DMS153 treated with DMSO at 0.1 percent for 48 hours (cell line): ENCODE data around the gene TOGARAM1.
"Not testable (repeated sequence)": the region's sequence is repeated elsewhere in the genome, so short reads cannot be mapped to it uniquely, and the experiment has no call there.

ENCODE experiments used
- DNase-seq: peaks from one replicate; lab custom pipeline; 2025; ENCODE audit not compliant: unreplicated experiment; lab: John Stamatoyannopoulos, UW

TOGARAM1 gene

DNA sequence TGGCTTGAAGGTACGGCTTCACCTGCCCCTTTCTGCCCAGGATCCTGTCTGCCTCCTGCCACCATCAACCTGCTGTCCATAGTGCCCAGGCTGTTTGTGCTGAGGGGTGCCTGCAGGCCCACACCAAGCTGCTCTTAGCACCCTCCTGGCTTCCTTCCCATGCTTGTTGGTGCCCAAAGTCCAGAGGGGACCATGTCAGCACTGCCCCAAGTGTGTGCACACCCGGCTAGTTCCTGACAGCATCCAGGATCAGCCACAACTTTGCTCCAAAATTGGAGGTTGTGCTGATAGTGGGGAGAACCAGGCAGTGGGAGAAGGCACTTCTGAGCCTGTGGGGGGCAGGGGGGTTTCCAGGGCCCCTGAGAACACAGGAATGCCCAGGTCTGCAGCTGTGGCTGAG is 77.4 kb downstream of the TOGARAM1 start:
- no peak for DNase-seq

DNA sequence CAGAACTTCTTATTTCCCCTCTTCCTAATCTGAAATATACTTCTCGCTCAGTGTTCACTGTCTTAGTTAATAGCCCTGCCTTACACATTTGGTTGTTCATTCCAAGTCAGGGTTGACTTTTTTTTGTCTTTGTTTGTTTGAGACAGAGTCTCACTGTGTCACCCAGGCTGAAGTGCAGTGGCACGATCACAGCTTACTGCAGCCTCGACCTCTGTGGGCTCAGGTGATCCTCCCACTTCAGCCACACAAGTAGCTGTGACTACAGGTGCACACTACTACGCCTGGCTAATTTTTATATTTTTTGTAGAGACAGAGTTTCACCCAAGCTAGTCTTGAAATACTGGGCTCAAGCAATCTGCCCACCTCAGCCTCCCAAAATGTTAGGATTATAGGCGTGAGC is 79.7 kb downstream of the TOGARAM1 start:
- DNase-seq: no peak

DNA sequence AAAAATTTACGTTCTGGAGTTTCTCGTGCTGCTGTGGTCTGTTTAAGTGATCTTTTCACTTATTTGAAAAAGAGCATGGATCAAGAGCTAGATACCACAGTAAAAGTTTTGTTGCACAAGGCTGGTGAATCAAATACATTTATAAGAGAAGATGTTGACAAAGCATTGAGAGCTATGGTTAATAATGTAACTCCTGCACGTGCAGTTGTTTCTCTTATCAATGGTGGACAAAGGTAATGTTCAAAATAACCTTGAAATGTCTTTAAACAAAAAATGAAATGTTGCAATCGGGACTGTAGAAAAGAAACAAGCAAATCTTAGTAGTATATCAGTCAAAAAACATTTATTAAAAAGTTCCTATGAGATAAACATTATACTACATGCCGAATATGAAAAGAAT is 82.6 kb downstream of the TOGARAM1 start:
- no peak for DNase-seq

DNA sequence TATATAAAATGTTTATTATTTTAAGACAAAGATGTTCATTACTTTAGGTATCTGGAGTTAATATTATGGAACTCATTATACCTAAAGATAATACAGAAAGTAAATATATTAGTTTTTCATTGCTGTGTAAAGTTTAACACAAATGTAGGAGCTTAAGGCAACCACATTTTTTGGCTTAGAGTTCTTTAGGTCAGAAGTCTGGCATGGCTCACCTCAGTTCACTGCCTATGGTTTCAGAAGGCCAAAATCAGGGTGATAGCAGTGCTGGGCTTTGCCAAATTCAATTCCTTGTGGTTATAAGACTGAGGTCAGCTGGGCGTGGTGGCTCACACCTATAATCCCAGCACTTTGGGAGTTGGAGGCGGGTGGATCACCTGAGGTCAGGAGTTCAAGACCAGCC is 86.4 kb downstream of the TOGARAM1 start:
- DNase-seq: no peak

DNA sequence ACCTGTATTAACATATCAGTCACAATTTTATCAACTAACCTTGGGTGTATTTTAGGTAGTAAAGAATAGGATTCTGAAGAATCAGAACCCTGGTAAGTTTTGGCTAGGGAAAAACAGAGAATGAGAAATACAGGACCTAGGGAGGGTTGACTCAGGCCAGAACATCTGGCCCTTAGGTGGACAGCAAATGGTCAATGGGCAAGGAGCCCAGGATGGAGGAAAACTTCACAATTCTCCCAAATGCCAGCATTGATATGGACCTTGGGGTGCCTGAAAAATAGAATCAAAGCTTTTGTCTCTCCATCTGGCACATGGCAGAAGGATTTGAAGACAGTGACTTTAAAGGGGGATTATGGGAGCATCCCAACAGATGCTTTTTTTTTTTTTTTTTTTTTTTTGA is 89.2 kb downstream of the TOGARAM1 start:
- DNase-seq: no peak

DNA sequence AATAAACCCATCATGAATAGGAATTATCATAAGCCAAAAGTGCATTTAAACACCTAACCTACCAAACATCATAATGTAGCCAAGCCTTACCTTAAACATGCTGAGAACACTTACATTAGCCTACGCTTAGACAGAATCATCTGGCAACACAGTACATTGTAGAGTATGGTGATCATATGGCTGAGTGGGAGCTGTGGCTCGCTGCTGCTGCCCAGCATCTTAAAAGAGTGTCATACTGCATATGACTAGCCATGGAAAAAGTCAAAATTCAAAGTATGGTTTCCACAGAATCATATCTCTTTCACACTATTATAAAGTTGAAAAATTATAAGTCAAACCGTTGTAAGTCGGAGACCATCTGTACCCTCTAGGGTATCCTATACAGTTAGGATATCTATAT is 89.9 kb downstream of the TOGARAM1 start:
- no peak for DNase-seq

DNA sequence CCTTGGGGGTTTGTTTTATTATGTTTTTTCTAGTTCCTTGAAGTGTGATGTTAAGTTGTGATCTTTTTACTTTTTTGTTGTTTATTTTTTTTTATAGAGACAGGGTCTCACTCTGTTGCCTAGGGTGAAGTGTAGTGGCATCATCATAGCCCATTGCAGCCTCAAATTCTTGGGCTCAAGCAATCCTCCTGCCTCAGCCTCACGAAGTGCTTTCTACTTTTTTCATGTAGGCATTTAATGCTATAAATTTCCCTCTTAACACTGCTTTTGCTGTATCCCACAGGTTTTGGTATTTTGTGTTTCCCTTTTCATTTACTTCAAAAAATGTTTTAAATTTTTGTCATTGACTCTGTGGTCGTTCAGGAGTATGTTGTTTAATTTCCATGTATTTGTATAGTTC is 95.4 kb downstream of the TOGARAM1 start:
- no peak for DNase-seq

DNA sequence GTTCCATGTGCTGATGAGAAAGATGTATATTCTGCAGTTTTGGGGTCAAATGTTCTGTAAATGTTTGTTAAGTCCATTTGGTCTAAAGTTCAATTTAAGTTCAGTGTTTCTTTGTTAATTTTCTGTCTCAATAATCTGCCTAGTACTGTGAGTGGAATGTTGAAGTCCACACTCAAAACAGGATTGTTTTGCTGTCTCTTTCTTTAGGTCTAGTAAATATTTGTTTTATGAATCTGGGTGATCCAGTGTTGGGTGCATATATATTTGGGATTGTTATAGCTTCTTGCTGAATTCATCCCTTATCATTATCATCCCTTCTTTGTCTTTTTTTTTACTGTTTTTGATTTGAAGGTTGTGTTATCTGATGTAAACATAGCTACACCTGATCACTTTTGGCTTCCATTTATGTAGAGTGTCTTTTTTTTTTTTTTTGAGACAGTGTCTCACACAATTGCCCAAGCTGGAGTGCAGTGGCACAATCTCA is 95.9 kb downstream of the TOGARAM1 start:
- no peak for DNase-seq

DNA sequence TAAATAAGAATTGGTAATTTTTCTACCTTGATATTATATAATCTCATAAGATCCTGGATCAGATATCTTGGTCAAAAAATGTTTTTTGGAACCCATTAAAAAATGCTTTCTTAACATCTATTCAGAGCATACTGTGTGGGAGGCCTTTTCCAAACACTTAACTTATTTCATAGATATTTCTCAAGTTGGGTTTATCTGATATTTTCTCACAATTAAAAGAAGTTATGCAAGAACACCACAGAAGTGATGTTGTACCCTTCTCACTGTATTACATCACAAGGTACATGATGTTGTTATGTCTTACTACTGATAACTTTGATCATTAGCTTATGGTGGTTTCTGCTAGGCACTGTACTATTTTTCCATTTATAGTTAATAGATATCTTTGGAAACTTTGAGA is 98.6 kb downstream of the TOGARAM1 start:
- no peak for DNase-seq

DNA sequence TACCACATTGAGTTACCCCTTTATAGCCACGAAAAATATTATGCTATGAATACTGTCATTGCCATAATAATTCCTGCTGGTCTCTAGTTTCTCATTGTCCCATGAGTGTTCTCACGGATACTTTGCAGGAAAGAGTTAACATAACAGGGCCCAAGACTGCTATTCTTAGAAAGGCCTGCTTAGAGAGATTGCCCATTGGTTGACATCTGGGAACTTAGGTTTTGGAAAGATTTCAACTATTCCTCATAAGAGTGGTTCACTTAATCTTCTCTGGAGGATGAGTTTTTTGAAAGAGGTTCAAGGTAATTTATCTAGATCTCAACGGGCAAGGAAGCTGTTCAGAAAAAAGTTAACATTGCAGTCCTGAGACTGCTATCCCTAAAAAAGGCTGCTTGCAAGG is 103.5 kb downstream of the TOGARAM1 start:
- DNase-seq: no peak

DNA sequence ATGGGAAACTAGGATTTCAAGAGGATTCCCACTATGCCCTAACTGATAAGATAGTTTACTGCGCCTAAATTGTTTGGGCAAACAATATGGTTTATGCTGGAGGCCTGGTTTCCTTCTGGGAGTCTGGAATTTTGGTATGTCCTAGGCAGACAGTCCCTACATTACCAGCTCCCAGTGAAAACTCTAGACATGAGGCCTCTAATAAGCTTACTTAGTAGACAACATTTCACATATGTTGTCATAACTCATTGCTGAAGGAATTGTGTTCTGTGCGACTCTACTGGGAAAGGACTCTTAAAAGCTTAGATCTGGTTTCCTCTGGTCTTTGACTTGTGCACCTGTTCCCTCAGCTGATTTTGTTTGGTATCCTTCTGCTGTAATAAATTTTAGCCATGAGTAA is 104.0 kb downstream of the TOGARAM1 start:
- DNase-seq: no peak

DNA sequence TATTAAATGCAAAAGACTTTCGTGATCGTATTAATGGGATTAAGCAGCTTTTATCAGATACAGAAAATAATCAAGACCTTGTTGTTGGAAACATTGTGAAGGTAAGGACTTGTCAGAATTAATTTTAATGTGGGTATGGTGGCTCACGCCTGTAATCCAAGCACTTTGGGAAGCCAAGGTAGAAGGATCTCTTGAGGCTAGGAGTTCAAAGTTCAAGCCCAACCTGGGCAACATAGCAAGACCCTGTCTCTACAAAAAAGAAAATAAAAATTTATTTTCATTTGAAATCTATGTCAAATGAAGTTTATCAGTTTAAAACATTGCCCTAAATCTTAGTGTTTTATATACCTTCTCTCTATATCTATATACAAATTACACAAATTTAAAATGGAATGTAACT is 104.7 kb downstream of the TOGARAM1 start:
- DNase-seq: no peak

DNA sequence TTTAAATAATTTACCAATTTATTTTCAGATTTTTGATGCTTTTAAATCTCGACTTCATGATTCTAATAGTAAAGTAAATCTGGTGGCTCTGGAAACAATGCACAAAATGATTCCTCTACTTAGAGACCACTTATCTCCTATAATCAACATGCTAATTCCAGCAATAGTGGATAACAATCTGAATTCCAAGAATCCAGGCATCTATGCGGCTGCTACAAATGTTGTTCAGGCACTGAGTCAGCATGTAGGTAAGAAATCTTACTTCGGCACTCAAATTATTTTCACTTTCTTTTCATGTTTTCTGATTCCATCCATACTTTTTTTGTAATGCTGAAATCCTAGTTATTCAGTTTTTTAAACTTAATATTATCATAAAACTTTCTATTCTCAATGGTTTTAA is 106.4 kb downstream of the TOGARAM1 start:
- no peak for DNase-seq

DNA sequence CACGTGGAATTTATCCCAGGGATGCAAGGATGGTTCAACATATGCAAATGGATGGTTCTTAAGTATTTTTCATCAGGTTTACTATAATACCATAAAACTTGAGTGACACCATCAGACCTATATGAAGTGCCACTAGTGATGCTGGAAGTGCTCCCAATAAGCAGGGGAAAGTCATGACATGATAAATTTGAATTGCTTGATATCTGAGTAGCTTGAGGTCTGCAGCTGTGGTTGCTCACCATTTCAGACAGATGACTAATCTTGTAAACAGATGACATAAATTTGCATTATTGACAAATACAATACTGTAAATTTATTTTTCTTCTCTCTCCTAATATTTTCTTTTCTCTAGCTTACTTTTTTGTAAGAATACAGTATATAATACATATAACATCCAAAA is 108.2 kb downstream of the TOGARAM1 start:
- DNase-seq: no peak

DNA sequence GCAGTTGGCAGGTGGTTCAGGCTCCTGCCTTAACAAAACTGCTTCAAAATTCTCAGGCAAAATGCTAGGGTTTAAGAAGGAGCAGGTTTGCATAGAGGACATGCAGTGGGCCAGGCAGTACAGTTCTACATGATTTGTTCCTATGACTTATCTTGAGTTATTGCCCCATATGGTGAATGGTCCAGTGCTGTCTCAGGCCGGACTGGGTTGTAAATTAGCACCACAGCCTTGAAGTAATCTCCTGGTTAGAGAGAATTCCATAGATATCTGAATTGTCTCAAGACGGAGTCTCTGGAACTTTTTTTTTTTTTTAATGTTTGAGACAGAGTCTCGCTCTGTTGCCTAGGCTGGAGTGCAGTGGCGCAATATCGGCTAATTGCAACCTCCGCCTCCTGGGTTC is 110.1 kb downstream of the TOGARAM1 start:
- no peak for DNase-seq

DNA sequence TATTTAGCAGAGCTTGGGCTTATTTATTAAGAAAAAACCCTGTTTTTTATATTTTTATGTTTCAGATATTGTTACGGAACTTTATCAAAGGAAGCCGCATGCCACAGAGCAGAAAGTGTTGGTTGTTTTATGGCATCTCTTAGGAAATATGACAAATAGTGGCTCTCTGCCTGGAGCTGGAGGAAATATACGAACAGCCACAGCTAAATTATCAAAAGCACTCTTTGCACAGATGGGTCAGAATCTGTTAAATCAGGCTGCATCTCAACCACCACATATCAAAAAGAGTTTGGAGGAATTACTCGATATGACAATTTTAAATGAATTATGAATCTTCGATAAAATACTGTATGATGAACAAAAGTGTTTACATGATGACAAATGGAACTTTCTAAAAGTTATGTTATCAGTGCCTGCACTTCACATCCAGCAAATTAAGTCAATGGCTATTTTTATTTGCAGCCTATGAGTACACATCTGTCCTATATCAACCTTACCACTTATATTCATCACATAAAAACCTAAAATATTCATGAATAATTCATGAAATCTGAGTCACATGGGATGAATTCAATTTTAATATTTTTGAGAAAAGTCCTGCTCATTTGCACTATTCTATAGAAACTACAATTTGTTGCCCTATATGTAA is 111.4 kb downstream of the TOGARAM1 start:
- DNase-seq: no peak

DNA sequence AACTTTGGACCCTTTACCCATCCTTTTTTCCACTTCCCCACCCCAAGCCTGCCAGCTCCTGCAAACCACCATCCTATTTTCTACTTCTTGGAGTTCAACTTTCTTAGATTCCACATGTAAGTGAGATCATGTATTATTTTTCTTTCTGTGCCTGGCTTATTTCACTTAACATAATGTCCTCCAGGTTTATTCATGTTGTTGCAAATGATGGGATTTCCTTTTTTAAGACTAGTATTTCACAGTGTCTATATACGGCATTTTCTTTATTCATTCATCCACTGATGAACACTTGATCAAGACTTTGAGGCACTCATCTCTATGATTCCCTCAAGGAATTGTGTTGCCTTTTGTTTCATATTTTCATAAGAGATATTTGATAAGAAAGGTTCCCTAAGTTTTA is 116.3 kb downstream of the TOGARAM1 start:
- DNase-seq: no peak

DNA sequence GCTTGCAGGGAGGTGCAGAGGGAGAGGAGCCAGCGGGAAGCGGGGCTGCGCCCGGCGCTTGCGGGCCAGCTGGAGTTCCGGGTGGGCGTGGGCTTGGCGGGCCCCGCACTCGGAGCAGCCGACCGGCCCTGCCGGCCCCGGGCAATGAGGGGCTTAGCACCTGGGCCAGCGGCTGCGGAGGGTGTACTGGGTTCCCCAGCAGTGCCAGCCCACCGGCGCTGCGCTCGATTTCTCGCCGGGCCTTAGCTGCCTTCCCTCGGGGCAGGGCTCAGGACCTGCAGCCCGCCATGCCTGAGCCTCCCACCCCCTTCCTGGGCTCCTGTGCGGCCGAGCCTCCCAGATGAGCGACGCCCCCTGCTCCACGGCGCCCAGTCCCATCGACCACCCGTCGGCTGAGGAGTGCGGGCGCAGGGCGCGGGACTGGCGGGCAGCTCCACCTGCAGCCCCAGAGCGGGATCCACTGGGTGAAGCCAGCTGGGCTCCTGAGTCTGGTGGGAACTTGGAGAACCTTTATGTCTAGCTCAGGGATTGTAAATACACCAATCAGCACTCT is 118.5 kb downstream of the TOGARAM1 start:
- not testable (repeated sequence) for DNase-seq

DNA sequence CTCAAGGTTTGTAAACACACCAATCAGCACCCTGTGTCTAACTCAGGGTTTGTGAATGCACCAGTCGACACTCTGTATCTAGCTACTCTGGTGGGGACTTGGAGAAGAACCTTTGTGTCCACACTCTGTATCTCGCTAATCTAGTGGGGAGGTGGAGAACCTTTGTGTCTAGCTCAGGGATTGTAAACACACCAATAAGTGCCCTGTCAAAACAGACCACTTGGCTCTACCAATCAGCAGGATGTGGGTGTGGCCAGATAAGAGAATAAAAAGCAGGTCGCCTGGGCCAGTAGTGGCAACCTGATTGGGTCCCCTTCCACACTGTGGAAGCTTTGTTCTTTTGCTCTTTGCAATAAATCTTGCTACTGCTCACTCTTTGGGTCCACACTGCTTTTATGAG is 119.1 kb downstream of the TOGARAM1 start:
- DNase-seq: not testable (repeated sequence)

DNA sequence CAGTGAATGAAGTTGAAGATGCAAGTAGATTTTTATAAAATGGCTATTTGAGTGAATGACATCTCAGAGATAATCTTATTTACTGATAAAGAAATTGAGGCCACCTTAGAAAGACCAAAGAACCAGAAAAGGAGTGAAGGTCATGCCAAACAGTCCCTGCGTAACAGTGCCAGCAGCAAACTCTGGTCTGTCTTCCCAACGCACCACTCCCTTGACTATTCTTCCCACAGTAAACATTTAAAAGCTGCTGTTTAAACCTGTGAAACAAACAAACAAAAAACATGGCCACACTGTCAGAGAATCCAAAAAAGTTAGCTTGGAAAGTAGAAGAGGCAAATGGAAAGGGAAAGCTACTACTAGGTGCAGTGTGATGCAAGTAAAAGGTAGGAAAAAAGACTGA is 120.4 kb downstream of the TOGARAM1 start:
- DNase-seq: no peak

DNA sequence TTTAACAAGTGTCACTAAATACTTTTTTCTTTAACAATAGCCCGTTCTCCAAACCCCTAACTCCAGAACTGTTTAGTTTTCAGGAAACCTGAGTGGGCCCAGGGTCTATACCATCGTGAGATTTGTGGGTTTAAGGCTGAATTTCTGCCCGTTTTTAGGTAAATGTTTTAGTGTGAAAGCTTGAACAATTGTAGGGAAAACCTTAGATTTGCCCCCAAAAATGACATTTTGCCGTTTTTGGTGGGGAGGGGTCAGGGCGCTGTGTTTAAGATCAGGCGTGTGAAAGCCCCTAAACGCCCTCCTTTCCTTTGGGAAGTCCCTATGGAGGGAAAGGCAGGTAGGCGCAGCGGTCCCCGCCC is 121.6 kb downstream of the TOGARAM1 start:
- no peak for DNase-seq

DNA sequence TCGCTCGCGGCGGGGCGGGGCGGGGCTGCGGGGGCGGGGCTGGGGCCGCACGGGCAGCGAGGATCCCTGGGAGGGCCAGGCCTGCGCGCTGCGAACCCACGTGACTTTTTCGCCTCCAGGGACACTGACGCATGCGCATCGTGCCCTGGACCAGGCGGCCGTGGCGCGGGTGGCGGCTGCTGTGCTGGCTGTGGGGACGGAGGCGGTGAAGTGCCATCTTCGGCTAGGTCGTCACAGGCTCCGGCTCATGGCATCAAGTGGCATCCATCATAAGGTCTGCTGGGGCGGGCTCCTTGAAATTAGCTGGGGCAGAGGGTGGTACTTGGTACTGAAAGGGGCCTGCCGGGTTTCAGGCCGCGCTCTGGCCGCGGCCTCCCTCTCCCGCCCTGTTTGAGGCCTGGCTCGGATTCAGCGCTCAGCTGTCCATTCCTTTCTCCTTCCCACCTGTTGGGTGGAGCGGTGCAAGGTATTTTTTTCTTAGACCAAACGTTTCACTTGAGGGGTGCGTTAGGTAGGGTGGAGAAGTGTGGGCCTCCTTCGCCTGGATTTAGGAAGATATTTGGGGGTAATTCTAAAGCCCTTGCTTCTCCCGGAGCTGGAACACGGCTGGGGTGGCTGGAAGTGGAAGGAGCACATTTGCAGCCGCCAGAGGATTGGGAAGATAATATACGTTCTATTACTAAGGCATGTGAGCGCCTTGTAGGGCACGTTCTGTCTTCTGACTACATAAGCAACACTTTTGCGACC is 122.2 kb downstream of the TOGARAM1 start, which contains the start of gene PRPF39:
Gene PRPF39, plus strand, starts transcription at position 141 of the 747 bp plus-strand sequence. CDS start 11,124 bp downstream, outside the sequence.
- DNase-seq: peak; percentile 86
